T-helper 1 cell treated with Interleukin-12 subunit alpha and Interleukin-12 subunit beta and Interleukin-4 antibody, amounts not matched to agents 30 μg/mL and 1 μg/mL, for 36 hours (primary cell): ENCODE measurements around the gene SOSTDC1.

ENCODE experiments used
- H3K27ac Mint-ChIP-seq: one replicate; pipeline ENCODE4 v1.8.0; 2021; ENCODE audit warnings: mild to moderate bottlenecking, mixed read lengths
- H3K27me3 Mint-ChIP-seq: one replicate; pipeline ENCODE4 v1.8.0; 2021; ENCODE audit warnings: low read depth, mixed read lengths
- H3K36me3 Mint-ChIP-seq: one replicate; pipeline ENCODE4 v1.8.0; 2021; ENCODE audit warnings: low read depth, mixed read lengths
- H3K4me1 Mint-ChIP-seq: one replicate; pipeline ENCODE4 v1.8.0; 2021; ENCODE audit warnings: low read depth, mixed read lengths
- H3K4me3 Mint-ChIP-seq: one replicate; pipeline ENCODE4 v1.8.0; 2021; ENCODE audit warnings: mild to moderate bottlenecking, moderate library complexity, mixed read lengths
- H3K9me3 Mint-ChIP-seq: one replicate; pipeline ENCODE4 v1.8.0; 2021; ENCODE audit warnings: mixed read lengths

The SOSTDC1 gene

DNA sequence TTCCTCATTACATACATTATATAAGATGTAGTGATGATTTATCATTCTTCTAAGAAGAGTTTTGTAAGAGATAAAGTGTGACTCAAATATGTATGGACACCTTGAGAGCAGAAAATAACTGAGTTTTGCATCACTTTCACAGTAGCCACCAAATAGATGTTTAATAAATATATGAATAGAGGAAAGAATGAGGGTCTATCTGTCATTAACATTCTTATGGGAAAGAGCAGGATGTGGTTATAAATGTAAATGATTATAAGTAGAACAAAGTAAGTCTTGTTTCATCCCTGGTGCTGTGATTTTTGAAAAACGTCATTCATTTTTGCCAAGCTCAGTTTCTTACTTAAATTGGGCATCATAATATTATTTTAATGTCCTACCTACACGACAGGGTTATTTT, 29.2 kb downstream of the SOSTDC1 start:
- Mint-ChIP-seq H3K27ac (no peak overlapping the region), H3K36me3 (no peaks in the 10 kb centered on the region), H3K27me3 (peaks cover 8% of the 10 kb centered on the region), H3K4me1 (no peaks in the 10 kb centered on the region), H3K4me3 (no peak overlapping the region), H3K9me3 (no peaks in the 10 kb centered on the region)

DNA sequence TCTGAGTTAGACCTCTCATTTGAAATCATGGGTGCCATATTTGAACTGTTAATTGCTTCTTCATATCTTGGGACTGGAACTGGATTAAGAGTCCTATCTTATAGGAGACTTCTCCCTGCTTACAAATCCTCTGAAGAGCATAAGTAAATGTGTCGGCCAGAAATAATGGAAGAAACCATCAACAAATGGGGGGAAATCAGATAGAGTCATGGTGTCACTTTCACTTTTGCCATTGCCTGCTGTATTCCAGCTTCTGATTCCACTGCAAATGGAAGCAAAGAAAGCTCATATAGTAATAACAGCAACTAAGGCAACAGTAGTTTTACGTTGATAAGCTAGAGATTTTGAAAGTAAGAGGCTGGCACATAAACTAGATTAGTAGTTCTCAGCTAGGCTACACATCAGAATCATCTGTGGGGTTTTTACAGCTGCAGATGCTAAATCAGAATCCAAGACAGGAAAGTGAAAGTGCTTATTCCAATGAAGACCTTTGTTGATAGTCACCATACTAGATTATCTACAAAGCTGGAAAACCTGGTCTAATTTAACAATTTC, 31.9 kb downstream of the SOSTDC1 start:
- Mint-ChIP-seq H3K27ac (no peak overlapping the region), H3K9me3 (no peaks in the 10 kb centered on the region), H3K27me3 (peaks cover 12% of the 10 kb centered on the region), H3K4me3 (no peak overlapping the region), H3K4me1 (no peaks in the 10 kb centered on the region), H3K36me3 (no peaks in the 10 kb centered on the region)

- Mint-ChIP-seq H3K27me3 (peaks cover 12% of the 10 kb centered on the region), H3K9me3 (no peaks in the 10 kb centered on the region), H3K4me1 (no peaks in the 10 kb centered on the region), H3K36me3 (no peaks in the 10 kb centered on the region), H3K4me3 (no peak overlapping the region), H3K27ac (no peak overlapping the region)
Measured at GRCh38 chr7:16432425-16432731, 33.2 kb downstream of the SOSTDC1 start.

DNA sequence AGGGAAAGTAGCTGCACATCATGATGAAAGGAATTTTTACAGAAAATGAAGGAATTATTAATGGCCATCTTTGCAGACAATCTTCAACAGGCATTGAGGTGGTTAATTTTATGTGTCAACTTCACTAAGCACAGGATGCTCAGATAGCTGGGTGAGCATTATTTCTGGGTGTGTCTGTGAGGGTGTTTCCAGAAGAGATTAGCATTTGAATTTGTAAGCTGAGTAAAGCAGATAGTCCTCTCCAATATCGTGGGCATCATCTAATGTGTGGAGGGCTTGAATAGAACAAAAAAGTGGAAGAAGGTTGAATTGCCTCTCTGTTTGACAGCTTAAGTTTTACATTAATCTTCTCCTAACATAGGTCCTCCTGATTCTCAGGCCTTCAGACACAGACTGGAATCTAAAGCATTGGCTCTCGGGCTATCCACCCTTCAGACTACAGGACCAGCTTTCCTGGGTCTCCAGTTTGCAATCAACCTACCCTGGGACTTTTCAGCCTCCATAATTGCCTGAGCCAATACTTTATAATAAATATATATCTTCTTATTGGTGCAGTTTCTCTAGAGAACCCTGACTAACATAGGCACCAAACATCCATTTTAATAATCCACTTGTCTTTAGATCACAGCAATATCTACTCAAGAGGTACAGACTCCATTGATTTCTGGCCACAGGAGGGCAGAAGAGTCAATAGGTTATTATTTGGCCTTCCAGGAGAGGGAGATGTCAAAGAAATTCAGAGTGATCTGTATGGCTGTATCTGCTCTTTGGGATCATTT, 33.7 kb downstream of the SOSTDC1 start:
- Mint-ChIP-seq H3K27me3 (peaks cover 12% of the 10 kb centered on the region), H3K4me1 (no peaks in the 10 kb centered on the region), H3K9me3 (no peaks in the 10 kb centered on the region), H3K36me3 (no peaks in the 10 kb centered on the region), H3K27ac (no peak overlapping the region), H3K4me3 (no peak overlapping the region)

- H3K27ac Mint-ChIP-seq = no peak overlapping the region
- H3K36me3 Mint-ChIP-seq = no peaks in the 10 kb centered on the region
- no peaks in the 10 kb centered on the region for H3K9me3 Mint-ChIP-seq
- no peak overlapping the region for H3K4me3 Mint-ChIP-seq
- H3K4me1 Mint-ChIP-seq = no peaks in the 10 kb centered on the region
- H3K27me3 Mint-ChIP-seq = peaks cover 12% of the 10 kb centered on the region
Measured at GRCh38 chr7:16430133-16430532, 35.4 kb downstream of the SOSTDC1 start.

DNA sequence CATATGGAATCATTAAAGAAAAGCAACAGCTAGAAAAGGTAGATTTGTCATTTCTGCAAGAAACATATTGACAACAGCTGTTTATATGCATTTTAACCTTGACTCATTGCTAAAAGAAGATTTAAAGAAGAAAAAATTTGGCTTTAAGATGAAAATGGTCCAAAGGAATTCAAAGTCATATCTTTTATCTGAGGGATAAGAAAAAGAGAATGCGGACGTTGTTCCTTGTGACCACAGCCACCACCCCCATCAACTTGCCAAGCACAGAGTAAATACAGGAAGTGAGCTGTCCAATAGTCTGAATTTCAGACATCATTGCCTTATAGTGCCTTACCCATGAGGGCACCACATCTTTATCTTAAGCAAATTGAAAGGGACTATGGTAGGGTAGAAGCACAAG, 36.9 kb downstream of the SOSTDC1 start:
- Mint-ChIP-seq H3K4me3 (no peak overlapping the region), H3K27me3 (peaks cover 14% of the 10 kb centered on the region), H3K36me3 (no peaks in the 10 kb centered on the region), H3K4me1 (no peaks in the 10 kb centered on the region), H3K27ac (no peak overlapping the region), H3K9me3 (no peaks in the 10 kb centered on the region)

- H3K4me1 Mint-ChIP-seq = no peaks in the 10 kb centered on the region
- H3K27me3 Mint-ChIP-seq = peaks cover 14% of the 10 kb centered on the region
- H3K4me3 Mint-ChIP-seq = no peak overlapping the region
- H3K9me3 Mint-ChIP-seq = no peaks in the 10 kb centered on the region
- no peaks in the 10 kb centered on the region for H3K36me3 Mint-ChIP-seq
- H3K27ac Mint-ChIP-seq = no peak overlapping the region
Measured at GRCh38 chr7:16428182-16428581, 37.4 kb downstream of the SOSTDC1 start.

- Mint-ChIP-seq H3K36me3 (no peaks in the 10 kb centered on the region), H3K9me3 (peaks cover under 1% of the 10 kb centered on the region), H3K4me1 (peaks cover 9% of the 10 kb centered on the region), H3K27ac (no peak overlapping the region), H3K27me3 (peaks cover 10% of the 10 kb centered on the region), H3K4me3 (no peak overlapping the region)
Measured at GRCh38 chr7:16423761-16424160, 41.8 kb downstream of the SOSTDC1 start.

GRCh38 chr7:16422917-16423316, 42.6 kb downstream of the SOSTDC1 start:
- no peaks in the 10 kb centered on the region for H3K36me3 Mint-ChIP-seq
- no peak overlapping the region for H3K4me3 Mint-ChIP-seq
- H3K27ac Mint-ChIP-seq = no peak overlapping the region
- H3K4me1 Mint-ChIP-seq = peaks cover 9% of the 10 kb centered on the region
- H3K9me3 Mint-ChIP-seq = peaks cover 8% of the 10 kb centered on the region
- peaks cover 10% of the 10 kb centered on the region for H3K27me3 Mint-ChIP-seq

DNA sequence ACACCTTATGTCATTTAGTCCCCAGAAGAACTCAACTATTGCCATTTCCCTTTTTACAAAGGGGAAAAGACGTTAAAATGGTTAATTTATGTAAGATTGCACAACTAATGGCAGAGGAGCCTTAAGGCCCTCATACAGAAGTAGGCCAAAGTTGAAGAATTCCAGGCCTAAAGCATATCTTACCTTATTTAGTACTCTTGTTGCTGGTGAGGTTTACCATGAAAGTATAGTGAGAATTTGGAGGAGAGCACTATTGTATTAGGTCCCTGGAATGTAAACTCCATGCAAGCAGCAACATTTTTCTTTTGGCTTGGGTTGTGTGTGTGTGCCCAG, 43.5 kb downstream of the SOSTDC1 start:
- peaks cover 8% of the 10 kb centered on the region for H3K9me3 Mint-ChIP-seq
- no peaks in the 10 kb centered on the region for H3K36me3 Mint-ChIP-seq
- H3K4me1 Mint-ChIP-seq = peaks cover 9% of the 10 kb centered on the region
- peaks cover 10% of the 10 kb centered on the region for H3K27me3 Mint-ChIP-seq
- peak overlapping the region; percentile 35 for H3K4me3 Mint-ChIP-seq
- peak overlapping the region; percentile 37 for H3K27ac Mint-ChIP-seq

DNA sequence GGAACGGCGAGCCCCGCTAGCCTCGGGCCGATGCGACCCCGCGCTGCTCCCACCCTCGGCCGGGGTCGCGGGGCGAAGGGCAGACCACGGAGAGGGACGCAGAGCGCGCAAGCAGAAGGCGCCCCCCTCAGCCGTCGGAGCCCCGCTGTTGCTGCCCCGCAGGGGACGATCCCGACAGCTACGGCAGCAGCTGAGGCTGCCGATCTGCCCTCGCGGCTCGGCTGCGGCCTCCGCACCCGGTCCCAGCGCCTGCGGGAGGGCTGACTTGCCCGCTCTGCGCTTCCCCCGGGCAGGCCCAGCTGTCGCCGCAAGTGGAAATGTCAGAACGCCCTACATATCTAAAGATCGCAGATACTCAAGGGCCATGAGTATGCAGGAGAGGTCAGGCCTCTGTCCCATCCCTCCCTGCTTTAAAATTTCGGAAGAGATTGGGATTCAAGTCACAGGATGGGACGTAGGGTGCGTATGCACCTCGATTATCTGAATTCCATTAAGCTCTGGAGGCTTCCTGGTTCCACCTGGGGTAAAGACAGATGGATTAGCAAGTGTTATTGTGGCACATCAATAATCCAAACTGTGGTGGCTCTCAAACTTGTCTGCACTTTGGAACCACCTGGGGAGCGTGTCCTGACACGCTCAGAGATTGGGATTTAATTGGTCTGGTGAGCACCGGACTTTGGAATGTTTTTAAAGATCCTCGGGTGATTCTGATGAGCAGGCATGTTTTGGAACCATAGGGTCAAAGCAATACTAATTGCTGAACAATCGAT, 44.0 kb downstream of the SOSTDC1 start, which contains the start of gene CRPPA:
Gene CRPPA, minus strand, starts transcription at position 206 of the 770 bp plus-strand sequence. CDS start 216 bp downstream, outside the sequence.
- H3K9me3 Mint-ChIP-seq = peaks cover 8% of the 10 kb centered on the region
- H3K27me3 Mint-ChIP-seq = peaks cover 7% of the 10 kb centered on the region
- H3K27ac Mint-ChIP-seq = peak within 1 kb of the TSS; percentile 85
- peaks cover 2% of the 10 kb centered on the region for H3K36me3 Mint-ChIP-seq
- H3K4me1 Mint-ChIP-seq = peaks cover 12% of the 10 kb centered on the region
- H3K4me3 Mint-ChIP-seq = peak within 1 kb of the TSS; percentile 80

DNA sequence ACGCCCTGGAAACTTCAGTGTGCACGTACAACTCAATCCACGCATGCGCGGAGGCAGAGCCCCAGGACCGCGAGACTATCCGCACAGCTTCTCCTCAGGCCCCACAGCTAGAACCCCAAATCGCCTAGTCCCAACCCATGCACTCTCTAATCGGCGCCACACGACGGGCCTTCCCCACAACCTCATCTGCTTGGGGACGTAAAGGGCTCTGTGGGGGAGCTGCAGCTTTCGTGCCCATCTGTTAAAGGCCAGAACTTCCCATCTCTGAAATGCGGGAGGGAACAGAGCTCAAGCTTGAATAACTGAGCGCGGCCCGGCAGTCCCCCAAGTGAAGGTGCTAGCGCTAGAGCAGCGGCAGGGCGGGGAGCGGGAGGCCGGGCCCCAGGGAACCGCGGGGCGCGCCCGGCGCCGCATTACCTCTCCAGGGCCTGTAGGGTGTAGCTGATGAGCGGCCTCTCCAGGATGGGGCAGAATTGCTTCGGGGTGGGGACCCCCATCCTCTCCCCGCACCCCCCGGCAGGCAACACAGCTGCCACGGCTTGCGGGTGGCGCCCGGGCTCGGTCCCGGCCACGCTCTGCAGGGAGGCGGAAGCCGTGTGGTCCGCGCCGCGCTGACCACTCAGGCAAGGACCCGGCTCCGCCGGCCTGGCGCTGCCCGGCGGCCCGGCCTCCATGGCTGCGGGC, 44.7 kb downstream of the SOSTDC1 start:
- Mint-ChIP-seq H3K4me1 (peaks cover 12% of the 10 kb centered on the region), H3K9me3 (peaks cover 8% of the 10 kb centered on the region), H3K36me3 (peaks cover 2% of the 10 kb centered on the region), H3K27ac (peak overlapping the region; percentile 85), H3K27me3 (peaks cover 5% of the 10 kb centered on the region), H3K4me3 (peak overlapping the region; percentile 80)

GRCh38 chr7:16420329-16420648, 45.2 kb downstream of the SOSTDC1 start:
- peaks cover 12% of the 10 kb centered on the region for H3K4me1 Mint-ChIP-seq
- peak overlapping the region; percentile 80 for H3K4me3 Mint-ChIP-seq
- H3K9me3 Mint-ChIP-seq = peaks cover 8% of the 10 kb centered on the region
- peak overlapping the region; percentile 85 for H3K27ac Mint-ChIP-seq
- H3K27me3 Mint-ChIP-seq = peaks cover 5% of the 10 kb centered on the region
- peaks cover 2% of the 10 kb centered on the region for H3K36me3 Mint-ChIP-seq

- peaks cover 12% of the 10 kb centered on the region for H3K4me1 Mint-ChIP-seq
- H3K27me3 Mint-ChIP-seq = peaks cover 1% of the 10 kb centered on the region
- peak overlapping the region; percentile 80 for H3K4me3 Mint-ChIP-seq
- H3K27ac Mint-ChIP-seq = peak overlapping the region; percentile 85
- H3K9me3 Mint-ChIP-seq = peaks cover 8% of the 10 kb centered on the region
- H3K36me3 Mint-ChIP-seq = peaks cover 2% of the 10 kb centered on the region
Measured at GRCh38 chr7:16419859-16420258, 45.7 kb downstream of the SOSTDC1 start.
